SKM-1 treated with dmso at 0.1 percent for 144 hours (cell line): Measurements from ENCODE around the gene GNB3.
A peak's percentile ranks its signal among the peaks of the same experiment; 100 is the strongest.
"Not testable (repeated sequence)": the region's sequence is repeated elsewhere in the genome, so short reads cannot be mapped to it uniquely, and the experiment has no call there.

ENCODE experiments used
- DNase-seq: peaks from one replicate; lab custom pipeline; 2025; ENCODE audit not compliant: unreplicated experiment; lab: John Stamatoyannopoulos, UW

Gene GNB3

DNA sequence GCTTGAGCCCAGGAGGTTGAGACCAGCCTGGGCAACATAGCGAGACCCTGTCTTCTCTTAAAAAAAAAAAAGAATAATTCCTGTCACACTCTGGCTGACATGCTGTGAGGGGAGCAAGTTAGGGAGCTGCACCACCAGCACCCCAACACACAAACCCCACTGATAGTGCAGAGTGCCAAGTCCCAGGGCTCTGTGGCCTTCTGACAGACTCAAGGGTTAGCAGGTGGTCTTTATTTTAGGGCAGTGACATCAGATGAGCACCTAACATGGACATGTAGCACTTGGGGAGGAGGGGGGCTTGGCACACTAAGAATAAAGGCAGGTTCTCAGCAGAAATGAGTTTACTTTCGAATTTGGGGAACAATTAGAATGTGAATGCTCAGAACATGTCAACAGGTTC is 18.1 kb downstream of the GNB3 start:
- DNase-seq, result no peak

DNA sequence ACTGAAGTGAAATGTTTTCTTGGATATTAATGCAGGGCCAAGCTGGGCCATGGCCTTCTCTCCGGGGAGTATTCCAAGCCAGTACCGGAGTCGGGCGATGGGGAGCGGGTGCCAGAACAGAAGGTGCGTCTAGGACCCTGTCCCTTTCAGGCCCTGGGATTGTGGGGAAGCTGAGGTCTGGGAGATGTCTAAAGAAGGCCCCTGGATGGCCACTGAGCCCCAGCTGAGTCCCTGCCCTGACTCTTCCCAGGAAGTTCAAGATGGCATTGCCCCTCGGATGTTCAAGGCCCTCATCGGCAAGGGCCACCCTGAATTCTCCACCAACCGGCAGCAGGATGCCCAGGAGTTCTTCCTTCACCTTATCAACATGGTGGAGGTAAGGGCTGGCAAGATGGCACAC is 19.4 kb downstream of the GNB3 start:
- no peak for DNase-seq

DNA sequence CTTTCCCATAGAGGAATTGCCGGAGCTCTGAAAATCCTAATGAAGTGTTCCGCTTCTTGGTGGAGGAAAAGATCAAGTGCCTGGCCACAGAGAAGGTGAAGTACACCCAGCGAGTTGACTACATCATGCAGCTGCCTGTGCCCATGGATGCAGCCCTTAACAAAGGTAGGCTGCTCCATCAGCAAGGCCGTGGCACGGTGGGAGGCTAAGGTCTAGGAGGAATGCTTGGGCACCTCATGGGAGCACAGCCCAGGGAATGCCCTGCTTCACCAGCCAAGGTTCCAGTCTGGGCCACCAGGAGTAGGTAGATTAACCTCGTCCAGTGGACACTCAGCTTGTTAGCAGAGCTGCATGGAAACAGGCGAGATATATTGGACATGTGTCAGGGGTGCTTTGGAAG is 20.2 kb downstream of the GNB3 start:
- DNase-seq, result no peak

DNA sequence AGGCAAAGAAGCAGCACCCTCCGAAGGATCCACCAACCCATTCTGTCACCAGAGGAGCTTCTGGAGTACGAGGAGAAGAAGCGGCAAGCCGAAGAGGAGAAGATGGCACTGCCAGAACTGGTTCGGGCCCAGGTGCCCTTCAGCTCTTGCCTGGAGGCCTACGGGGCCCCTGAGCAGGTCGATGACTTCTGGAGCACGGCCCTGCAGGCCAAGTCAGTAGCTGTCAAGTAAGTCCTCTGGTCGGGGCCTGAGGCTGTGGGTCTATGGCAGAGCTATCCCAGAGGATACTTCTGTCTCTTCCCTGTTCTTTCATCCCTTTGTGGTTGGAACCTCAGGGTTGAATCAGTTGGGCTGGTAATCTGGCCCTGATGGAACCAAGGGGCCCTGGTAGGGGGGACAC is 20.7 kb downstream of the GNB3 start:
- DNase-seq, result no peak

DNA sequence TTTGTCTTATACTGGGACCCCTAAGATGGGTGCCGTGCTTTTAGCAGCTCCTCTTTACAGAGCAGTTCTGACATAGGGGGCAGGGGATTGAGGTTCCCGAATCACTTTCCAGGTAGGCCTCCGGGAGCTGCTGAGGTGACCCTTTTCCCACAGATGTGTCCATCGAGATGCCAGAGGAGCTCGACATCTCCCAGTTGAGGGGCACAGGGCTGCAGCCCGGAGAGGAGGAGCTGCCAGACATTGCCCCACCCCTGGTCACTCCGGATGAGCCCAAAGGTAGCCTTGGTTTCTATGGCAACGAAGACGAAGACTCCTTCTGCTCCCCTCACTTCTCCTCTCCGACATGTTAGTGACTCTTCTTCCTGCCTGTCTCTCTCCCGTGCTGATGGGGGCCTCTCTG is 22.3 kb downstream of the GNB3 start:
- DNase-seq, result no peak

DNA sequence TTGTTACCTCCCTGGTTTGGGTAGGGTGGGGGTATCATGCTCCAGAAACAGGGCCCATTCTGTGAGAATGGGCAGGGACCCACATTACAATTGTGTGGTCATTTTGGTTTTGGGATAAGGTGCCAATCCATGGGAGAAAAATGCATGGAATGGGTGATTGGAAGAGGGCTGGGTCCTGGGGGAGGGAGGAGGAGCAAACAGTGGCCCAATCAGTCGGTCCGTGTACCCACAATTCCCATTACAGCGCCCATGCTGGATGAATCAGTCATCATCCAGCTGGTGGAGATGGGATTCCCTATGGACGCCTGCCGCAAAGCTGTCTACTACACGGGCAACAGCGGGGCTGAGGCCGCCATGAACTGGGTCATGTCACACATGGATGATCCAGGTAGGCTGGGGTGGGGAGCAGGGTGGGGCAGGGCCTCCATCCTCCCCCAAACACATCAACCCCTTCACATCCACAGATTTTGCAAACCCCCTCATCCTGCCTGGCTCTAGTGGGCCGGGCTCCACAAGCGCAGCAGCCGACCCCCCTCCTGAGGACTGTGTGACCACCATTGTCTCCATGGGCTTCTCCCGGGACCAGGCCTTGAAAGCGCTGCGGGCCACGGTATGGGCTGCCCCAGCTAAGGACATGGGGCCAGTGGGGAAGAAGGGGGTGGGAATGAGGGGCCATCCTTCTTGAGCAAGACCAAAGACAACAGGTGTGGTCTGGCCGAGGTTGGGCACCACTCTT is 23.0 kb downstream of the GNB3 start:
- DNase-seq, result no peak

DNA sequence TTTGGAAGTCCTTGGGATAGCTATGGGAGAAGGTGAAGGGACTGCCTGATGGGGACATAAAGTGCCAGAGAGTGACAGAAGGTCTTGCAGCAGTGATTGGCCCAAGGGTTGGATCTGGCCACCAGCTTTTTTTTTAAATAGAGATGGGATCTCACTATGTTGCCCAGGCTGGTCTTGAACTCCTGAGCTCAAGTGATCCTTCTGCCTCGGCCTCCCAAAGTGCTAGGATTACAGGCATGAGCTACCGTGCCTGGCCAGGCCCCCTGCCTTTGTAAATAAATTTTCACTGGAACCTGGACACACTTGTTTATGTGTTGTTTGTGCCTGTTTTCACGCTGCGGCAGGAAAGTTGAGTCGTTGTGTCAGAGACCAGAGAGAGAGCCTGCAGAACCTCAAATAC is 24.6 kb downstream of the GNB3 start:
- not testable (repeated sequence) for DNase-seq

DNA sequence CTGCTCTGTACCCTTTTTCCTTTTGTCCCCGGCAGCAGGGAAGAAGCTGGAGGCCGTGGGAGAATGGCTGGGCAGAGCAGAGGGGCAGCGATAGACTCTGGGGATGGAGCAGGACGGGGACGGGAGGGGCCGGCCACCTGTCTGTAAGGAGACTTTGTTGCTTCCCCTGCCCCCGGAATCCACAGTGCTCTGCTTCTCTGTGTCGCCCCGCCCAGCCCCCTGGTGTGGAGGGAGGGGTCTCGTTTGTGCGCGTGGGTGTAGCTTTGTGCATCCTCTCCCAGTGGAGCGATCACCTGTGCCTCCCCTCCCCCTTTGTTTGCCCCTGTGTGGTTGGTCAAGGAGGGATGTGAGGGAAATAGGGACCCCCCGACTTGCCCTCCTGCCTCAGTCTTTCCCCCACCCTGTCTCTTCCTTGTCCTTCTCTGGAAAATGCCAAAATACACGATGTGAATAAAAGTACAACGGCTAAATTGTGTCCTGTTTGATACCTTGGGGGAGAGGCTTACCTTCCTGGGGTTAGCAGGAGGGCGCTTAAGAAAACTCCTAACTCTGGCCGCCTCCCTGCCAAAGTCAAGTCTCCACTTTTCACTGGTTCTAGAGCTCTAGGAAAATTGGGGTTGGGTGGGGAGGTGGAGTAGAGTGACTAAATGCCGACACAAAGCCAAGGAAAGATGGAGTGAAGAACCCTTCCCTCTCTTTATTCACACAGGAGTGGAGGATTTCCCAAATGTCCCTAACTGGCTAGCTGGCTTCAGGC is 25.6 kb downstream of the GNB3 start:
- no peak for DNase-seq

DNA sequence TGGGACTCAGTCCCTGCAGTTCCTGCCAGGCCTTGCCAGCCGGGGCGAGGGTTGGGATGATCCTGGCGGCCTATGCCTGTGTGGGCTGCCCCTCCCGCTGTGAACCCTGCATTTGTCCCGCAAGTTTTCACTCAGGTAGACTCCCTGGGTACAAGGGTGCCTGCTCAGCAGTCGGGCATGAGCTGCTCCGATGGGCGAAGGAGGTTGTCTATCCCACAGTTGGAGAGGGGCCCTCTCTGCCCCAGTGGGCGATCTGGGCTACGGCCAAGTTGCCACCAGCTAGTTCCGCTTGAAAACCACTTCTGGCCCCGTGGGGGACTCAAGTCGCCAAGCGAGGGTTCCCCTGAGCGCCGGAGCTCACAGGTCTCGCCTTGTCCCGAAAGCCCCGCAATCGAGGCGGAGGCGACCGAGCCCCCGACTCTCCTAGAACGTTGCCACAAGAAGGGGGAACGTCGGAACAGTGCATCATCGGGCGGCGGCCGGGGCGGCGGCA is 26.2 kb downstream of the GNB3 start:
- DNase-seq, result no peak

DNA sequence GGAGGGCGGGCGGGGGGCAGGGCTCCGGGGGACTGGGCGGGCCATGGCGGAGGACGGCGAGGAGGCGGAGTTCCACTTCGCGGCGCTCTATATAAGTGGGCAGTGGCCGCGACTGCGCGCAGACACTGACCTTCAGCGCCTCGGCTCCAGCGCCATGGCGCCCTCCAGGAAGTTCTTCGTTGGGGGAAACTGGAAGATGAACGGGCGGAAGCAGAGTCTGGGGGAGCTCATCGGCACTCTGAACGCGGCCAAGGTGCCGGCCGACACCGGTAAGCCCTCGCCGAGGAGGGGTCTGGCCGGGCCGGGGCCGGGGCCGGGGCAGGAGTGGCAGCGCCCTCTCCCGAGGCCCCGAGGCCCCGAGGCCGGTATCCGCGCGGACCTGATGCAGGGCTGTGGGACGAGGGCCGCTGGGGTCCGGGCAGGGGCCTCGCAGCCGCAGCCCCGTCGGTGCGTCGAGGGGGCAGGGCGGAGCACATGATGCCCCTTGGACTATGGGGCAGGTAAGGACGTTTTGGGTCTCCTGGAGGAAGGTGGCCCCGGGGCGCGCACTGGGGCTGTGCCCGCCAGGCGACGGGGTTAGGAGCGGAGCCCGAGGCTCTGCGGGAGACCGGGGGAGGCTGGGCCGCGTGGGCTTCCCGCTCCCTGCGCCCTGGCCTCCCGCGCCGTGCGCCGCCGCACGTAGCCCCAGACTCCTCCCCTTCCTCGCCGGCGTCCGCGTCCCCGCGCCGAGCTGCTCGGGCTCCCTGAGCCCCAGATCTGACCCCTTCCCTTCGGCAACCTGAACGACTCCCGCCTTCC is 26.9 kb downstream of the GNB3 start, which contains the start of gene TPI1:
TPI1 (plus strand) TSS at position 119 of the 798 bp plus-strand sequence; CDS start at position 155, 36 bp downstream.
- DNase-seq, result peak; percentile 27

DNA sequence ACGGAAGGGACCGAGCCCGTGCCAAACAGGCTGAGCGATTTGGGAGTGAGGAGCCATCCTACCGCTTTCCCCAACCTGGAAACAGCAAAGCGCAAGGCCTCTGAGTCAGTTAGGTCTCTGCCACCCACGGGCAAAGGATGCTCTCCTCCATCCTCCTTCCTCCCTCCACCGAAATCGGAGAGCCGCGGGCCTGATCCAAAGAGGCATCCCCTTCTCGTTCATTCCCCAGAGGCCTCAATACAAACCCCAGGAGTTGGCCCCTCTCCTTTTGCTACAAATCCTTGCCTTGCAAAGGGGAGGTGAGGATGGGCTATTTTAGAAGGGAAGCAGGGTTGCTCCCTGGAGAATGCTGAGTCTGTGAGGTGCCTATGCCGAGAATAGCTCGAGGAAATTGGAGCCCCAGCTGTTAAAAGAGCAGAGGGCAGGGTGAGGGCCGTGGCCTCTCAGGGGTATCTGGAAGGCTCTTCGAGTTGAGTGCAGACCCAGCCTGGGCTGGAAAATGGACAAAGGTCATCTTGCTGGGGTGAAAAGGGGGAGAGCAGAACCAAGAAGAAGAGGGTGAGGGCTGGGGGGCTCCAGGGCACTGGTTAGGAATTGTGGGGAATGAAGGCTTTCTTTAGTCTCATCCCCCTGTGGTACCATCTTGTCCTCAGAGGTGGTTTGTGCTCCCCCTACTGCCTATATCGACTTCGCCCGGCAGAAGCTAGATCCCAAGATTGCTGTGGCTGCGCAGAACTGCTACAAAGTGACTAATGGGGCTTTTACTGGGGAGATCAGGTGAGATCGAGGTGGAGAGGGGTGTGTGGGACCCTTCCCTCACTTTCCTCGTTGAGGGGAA is 27.7 kb downstream of the GNB3 start:
- DNase-seq, result no peak

DNA sequence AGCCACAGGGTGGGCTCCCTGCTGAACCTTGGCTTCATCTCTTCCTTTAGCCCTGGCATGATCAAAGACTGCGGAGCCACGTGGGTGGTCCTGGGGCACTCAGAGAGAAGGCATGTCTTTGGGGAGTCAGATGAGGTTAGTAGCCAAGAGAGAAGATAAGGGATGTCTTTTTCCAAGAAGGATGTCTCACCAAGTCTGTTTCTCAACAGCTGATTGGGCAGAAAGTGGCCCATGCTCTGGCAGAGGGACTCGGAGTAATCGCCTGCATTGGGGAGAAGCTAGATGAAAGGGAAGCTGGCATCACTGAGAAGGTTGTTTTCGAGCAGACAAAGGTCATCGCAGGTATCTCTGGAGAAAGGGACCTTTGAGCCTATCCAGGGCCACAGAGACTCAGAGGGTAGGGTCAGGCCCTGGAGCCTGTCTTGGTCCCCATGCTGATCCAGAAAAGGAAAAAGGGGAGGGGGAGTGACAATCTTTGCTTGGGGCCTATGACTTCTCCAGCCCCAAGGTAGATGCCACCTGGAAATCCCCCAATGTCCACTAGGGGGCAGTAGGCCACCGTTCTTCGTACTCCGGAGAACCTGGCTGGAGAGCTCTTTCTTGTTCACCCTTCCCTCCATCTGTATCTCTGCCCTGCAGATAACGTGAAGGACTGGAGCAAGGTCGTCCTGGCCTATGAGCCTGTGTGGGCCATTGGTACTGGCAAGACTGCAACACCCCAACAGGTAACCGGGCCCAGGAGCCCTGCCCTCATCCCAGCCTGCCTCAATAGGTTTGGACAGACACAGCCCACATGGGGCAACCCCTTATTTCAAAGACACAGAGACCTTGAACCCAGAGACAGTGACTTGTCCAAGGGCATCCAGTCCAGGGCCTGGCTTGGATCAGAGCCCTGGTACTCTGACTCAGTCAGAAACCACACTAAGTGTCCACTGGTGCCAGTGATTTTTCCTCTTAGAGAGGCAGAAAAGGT is 28.6 kb downstream of the GNB3 start:
- DNase-seq, result peak; percentile 24

DNA sequence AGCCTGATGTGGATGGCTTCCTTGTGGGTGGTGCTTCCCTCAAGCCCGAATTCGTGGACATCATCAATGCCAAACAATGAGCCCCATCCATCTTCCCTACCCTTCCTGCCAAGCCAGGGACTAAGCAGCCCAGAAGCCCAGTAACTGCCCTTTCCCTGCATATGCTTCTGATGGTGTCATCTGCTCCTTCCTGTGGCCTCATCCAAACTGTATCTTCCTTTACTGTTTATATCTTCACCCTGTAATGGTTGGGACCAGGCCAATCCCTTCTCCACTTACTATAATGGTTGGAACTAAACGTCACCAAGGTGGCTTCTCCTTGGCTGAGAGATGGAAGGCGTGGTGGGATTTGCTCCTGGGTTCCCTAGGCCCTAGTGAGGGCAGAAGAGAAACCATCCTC is 29.6 kb downstream of the GNB3 start:
- DNase-seq, result not testable (repeated sequence)

DNA sequence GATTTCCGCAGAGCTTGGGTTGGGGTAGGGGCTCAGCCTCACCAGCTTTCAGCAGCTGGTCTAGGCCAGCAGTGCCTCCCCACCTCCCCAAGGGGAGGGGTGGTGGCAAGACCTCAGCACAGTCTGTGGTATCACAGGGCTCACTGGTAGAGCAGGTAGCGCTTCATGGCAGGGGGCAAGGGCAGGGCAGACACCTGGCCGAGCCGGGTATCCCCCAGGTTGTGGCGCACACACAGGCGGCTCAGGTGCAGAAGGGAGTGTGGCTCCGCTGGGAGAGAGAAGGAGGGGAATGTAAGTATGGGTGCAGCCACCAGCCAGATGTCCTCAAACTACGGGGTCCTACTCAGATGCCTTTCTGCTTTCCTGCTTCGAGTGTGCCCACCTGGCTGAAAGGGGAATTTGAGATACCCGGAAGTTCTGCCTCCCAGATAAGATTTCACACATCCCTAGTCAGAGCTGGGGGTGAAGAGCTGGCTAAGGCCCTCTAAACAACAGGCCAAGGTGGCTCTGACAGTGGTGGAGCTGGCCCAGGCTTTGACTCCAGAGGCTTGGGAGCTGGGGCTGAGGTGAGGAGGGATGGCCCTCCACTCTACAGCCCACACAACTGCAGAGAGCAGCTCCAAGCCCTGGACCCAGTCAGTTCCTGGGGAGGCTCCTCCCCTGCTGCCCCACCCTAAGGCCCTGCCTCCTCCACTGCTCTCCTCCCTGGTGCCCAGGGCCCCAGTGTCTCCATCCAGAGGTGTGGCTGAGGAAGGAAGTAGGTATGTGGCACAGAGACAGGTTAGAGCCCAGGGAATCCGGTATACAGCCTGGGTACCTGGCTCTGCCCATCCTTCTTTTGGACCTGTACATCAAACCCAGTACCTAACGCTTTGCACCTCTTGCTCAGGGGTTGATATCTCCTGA is 30.6 kb downstream of the GNB3 start:
- DNase-seq, result no peak

DNA sequence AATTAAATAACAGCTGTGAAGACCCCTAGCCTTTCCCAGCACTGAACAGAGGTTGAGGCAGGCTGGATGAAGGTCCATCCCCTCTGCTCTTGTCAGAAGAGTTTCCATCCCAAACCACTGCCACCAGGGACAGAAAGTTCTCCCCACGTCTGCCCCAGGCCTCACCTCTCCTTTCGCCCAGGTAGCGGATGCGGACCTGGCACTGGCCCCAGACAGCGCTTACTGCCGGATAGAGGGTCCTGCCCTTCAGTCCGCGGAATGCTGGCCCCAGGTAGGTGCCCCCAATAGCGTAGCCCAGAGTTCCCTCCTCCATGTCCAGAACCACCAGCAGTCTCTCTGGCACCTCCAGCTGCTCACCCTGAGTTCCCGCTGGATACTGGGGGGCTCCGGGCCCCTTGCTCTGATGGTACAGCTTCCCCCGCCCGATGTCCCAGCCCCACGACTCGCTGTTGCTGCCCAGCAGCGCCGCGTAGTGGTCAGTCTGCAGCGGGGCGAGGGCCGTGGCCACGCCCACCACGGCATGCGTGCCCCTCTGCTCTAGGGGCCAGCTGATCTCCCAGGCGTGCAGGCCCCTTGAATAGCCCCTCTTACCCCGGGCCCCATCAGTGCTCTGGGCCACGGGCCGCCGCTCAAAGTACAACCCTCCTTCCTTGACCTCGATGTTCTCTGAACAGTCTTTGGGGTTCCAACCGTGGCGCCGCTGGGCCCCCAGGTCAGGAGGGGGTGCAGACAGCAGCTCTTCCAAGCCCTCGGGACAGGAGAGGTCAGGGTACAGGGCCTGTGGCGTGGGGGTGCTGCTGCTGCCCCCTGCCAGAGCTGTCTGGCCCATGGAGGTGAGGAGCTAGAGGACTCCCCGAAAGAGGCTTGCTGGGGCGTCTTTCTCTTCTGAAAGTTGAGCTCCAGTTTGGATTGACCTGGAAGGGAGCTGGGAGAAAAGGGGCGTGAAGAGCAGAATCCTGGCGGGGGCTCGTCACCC is 31.6 kb downstream of the GNB3 start:
- no peak for DNase-seq

DNA sequence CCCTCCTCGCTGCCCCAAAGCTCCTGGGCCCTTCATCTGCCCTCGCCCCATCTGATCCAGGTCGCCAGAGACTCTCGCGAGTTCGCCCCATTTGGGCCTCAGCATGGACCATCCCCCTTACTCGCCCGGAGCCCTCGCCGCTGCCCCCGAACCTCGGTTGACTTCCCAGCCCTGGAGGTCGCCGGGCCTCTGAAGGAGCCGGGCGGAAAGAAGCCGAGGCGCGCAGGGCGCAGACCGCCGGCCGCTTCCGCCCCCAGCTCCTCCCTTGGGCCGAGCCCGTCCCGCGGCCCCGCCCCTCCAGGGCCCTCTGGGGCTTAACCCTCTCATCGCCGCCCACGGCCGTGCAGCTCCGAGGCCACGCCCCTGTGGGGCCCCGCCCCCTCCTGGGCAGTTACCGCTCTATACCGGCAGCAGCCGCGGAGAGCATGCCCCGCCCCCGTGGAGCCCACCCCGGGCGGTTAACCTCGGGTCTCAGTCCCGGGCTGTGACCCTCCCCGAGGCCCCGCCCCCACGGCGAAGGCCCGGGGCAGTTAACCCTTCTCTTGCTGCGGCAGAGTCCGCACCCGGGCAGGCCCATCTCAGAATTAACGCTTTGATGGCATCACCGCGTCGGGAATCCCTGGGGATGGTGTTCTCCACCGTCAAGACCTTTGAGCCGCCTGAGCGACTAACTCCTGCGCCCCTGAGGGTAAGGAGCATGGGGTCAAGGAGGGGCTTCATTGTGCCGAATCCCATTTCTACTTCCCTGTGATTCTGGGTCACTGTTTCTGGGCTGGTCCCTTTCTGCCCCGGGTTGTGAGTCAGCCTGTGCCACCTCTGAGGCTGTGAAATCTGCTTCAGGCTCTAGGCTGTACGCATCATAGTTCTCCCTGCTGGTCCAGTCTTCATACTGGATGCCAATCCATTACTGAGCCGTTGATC is 32.6 kb downstream of the GNB3 start, which contains the start of gene SPSB2:
SPSB2 (minus strand) TSS at position 210 of the 921 bp plus-strand sequence. CDS start 402 bp downstream, outside the sequence.
- peak; percentile 78 for DNase-seq
